A204.1 (cell line): ENCODE data around the gene SLC5A10.
"Not testable (repeated sequence)": the region's sequence is repeated elsewhere in the genome, so short reads cannot be mapped to it uniquely, and the experiment has no call there.

Source experiments
- FAIRE-seq: peaks from 2 replicates; lab custom pipeline; 2012; peaks lifted over from hg19 to GRCh38; lab: Jason Lieb, UNC

Gene SLC5A10

GRCh38 chr17:18947866-18948265 lies 4.1 kb upstream of the SLC5A10 start:
- FAIRE-seq: no peak

GRCh38 chr17:18948476-18949006 lies 3.4 kb upstream of the SLC5A10 start:
- no peak for FAIRE-seq

GRCh38 chr17:18949566-18949965 lies 2.4 kb upstream of the SLC5A10 start:
- no peak for FAIRE-seq

- no peak for FAIRE-seq
Observed at GRCh38 chr17:18950346-18950745, 1.6 kb upstream of the SLC5A10 start.

DNA sequence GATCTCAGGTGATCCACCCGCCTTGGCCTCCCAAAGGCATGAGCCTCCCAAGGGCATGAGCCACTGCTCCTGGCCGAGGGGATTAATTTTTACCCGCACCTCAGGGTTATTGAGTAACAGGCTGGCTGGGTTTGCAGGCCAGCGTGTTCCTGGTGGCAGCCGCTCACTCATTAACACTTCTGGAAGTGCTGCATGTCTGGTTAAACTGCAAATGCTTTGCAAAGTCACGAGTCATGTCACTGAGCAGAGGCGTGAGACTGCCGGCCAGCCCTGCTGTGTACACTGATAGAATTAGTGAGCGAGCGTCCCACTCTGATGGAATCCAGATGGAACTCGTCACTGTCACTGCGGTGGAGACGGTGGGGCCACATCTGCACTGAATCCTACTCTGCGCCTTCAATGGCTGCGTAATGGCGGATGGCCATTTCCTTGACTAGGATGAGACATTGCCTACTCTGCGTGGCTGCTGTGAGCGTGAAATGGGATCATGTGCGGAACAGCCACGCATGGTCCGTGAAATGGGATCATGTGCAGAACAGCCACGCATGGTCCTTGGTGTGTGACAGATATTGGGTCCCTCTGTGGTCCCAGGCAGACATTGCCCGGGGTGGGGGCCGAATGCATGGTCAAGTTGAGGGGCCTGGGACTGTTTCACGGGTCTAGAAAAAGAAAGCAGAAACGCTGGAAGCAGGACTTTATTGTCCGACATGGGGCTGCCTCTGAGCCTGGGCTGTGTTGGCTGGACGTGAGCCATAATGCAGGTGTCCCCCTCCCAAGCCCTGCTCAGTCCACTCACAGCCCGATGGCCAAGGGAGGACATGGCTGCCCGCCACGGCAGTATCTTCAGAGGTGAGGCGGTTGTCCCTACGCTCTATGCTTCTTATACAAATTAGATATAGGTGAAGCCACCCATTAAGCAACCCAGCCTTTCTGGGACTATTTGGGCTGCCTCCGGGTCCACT lies 740 bp upstream of the SLC5A10 start:
- no peak for FAIRE-seq

DNA sequence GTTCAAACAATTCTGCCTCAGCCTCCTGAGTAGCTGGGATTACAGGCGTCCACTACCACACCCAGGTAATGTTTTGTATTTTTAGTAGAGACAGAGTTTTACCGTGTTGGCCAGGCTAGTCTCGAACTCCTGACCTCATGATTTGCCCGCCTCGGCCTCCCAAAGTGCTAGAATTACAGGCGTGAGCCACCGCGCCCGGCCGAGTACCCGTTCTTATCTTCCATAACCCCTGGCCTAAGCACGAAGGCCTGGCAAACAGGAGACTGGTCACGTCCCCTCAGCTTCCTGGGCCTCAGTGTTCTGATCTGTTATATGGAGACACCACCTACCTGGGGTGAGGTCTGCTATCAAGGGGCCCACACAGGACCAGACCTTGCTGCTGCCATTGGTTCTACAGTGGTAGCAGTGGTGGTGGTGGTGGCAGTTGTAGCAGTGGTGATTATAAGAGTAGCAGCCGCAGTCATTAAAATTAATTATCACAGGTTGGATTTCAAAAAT lies 1.3 kb downstream of the SLC5A10 start:
- no peak for FAIRE-seq

DNA sequence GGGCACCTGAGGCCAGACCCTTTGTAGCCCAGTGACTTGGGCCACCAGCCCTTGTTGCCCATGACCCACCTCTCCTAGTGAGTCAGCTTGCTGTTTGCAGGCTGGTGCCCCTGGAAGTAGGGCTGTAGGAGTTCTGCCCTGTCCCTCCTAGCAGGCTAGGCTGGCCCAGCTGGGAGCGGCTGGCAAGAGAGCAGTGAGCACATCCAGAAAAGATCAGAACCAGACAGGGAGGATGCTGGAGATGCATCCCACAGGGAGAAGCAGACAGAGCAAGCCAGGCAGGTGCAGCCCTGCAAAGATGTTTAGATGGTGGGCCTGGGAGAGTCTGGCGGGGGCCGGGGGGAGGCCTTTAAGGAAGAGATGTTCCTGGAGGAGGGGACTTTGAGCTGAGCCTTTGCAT lies 2.4 kb downstream of the SLC5A10 start:
- no peak for FAIRE-seq

- FAIRE-seq: no peak
Observed at GRCh38 chr17:18955009-18955408, 3.0 kb downstream of the SLC5A10 start.

- FAIRE-seq: not testable (repeated sequence)
Observed at GRCh38 chr17:18956021-18956420, 4.1 kb downstream of the SLC5A10 start.

GRCh38 chr17:18956581-18956980 lies 4.6 kb downstream of the SLC5A10 start:
- FAIRE-seq: no peak

DNA sequence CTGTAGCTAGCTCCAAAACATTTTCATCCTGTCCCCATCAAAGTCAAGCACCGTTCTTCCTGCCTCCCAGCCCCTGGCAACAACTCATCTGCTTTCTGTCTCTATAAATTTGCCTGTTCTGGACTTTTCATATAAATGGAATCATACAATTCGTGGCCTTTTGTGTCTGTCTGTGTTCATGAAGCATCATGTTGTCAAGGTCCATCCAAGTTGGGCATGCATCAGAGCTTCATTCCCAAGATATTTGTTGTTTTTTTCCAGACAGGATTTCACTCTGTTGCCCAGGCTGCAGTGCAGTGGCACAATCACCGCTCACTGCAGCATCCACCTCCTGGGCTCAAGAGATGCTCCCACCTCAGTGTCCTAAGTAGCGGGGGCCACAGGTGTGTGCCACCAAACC lies 5.9 kb downstream of the SLC5A10 start:
- no peak for FAIRE-seq

DNA sequence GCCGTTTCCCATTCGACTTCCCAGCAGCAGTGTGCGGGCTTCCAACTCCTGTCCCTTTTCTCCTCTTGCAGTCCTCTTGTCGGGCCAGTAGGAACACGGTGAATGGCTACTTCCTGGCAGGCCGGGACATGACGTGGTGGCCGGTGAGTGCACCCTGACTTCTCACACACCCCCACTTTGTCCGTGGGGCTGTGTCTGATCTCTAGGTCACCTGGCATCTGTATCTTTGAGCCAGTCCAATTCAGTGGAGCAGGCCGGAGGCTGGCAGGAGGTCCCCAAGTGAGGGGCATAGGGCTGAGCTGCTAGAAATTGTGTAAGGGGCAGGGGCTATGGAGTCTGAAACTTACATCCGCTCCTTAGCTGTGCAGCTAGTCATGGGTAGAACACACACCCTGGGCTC lies 6.6 kb downstream of the SLC5A10 start:
- FAIRE-seq: no peak

DNA sequence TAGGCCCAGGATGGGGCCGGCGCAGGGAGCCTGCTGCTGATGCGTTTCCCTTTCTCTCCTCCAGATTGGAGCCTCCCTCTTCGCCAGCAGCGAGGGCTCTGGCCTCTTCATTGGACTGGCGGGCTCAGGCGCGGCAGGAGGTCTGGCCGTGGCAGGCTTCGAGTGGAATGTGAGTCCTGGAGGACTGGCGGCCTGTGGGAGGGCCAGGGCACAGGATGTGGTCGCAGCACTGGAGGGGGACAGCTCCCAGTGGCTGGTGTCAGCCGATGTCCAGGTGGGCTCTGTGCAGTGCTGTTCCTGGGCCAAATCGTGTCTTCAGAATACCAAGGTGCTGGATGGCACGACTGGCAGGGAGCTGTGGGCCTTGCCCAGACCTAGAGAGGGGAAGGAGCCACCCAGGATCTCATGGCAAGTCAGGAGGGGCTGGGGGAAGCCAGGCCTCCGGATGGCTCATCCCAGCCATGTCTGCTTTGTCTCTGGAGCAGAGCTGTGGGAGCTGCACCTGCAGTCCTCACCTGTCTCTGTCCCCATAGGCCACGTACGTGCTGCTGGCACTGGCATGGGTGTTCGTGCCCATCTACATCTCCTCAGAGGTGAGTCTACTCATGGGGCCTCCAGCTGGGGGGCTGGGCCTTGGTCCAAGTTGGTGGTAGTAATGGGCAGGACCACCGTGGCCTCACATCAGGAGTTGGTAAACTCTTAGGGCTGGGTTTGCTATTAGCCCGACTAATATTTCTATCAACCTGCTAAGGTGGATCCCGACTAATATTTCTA lies 7.3 kb downstream of the SLC5A10 start:
- FAIRE-seq: no peak

DNA sequence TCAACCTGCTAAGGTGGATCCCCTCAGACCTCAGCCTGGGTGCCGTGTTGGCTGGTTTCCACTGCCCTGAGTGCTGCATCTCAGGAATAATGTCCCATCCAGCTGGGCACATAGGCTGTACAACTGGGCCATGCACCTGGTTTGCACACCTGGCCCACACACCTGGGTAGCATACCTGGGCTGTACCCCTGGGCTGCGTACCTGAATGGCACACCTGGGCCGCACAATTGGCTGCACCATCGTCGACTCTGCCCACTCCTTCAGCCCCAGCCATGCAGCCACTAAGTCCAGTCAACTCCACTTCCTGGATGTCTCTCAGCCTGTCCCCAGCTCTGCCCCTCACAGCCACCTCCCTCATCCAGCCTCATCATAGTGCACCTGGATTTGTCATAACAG lies 7.9 kb downstream of the SLC5A10 start:
- no peak for FAIRE-seq

DNA sequence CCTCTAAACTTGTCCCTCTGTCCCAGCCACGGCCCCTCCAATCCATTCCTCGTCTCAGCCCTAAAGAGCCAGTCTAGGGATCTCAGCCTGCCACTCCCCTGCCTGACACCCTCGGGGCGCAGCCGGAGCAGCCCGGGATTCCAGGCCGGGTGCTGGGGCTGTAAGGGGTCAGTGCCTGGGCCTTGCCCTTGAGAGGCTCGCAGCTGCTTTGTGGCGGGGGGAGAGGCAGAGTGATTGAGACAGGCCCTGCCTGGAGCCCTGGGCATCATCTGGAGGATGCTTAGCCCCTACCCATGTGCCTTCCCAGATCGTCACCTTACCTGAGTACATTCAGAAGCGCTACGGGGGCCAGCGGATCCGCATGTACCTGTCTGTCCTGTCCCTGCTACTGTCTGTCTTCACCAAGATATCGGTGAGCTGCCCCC lies 8.3 kb downstream of the SLC5A10 start:
- FAIRE-seq: no peak

GRCh38 chr17:18960803-18961511 lies 9.0 kb downstream of the SLC5A10 start:
- no peak for FAIRE-seq

GRCh38 chr17:18961634-18962493 lies 9.9 kb downstream of the SLC5A10 start:
- no peak for FAIRE-seq

GRCh38 chr17:18962494-18962815 lies 10.5 kb downstream of the SLC5A10 start:
- FAIRE-seq: no peak

DNA sequence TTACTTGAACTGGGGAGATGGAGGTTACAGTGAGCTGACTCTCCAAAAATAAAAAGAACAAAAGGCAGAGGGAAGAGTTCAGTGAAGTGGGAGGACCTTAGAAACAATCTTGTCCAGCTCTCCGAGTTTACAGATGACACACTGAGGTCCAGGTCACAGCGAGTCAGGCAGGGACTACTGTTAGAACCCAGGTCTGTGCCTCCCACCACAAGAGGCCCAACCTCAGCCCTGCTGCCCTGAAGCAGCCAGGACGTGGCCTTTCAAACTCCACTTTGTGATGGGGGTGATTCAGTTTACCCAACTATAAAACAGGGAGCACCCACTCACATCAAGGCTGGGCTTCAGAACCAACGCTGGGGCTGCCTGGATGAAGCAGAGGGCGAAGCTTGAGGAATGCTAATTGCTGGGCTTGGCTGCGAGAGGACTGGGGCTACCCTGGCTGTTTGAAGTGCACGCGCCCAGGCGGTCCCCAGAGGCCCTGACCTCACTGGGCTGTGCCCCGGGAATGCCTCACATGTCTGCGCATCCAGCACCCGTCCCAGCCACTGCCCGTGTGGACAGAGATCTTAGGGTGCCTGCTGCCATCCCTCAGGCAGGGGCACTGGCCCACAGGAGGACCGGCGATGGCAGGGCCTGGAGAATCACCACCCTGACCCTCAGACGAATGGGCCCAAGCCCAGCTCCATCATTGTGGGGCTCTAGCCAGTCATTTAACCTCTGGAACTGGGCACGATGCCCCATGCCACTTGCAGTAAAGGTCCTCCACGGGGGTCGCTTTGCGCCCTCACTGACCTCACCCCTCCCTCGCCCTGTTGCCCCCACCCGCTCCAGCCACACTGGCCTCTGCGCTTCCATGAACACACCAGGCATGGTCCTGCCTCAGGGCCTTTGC lies 11.4 kb downstream of the SLC5A10 start:
- FAIRE-seq: no peak

DNA sequence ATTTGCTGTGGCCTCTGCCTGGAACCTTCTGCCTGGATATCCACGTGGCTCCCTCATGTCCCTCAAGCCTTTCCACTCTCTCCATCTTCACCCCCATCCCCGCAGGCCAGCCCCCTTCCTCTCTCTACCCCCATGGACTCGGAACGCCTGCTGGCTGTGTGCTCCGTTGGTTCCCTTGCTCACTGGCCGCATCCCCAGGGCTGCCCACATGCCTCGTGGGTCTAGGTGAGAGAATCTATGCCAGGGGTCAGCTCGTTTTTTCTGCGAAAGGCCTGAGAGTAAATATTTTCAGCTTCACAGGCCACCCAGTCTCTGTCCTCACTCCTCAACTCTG lies 12.0 kb downstream of the SLC5A10 start:
- no peak for FAIRE-seq

DNA sequence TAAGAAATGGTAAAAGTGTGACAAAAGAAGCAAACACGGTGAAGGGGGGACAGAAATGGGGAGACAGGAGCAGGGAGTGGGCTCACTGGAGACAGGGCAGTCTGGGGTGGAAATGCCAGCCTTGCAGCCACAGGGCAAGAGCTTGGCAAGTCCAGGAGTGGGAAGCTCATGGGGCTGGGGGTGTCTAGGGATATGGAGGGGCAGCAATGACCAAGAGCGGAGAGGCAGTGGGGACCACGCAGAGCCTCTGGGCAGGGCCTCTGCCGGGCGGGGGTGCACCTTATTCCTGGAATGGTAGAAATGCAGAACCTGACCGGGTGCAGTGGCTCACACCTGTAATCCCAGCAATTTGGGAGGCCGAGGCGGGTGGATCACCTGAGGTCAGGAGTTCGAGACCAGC lies 12.6 kb downstream of the SLC5A10 start:
- FAIRE-seq: no peak
